NCI-H524 treated with DMSO at 0.1 percent for 48 hours (cell line): ENCODE results near the gene RPS6KA2.

Experiments
- DNase-seq: peaks from one replicate; lab custom pipeline; 2025; lab: John Stamatoyannopoulos, UW

Gene RPS6KA2

GRCh38 chr6:166627033-166627874, at the start of gene RPS6KA2:
Gene RPS6KA2, minus strand, starts transcription at chr6:166627251. Its CDS starts 232 bp downstream, at chr6:166627019.
- peak; percentile 99 for DNase-seq

DNA sequence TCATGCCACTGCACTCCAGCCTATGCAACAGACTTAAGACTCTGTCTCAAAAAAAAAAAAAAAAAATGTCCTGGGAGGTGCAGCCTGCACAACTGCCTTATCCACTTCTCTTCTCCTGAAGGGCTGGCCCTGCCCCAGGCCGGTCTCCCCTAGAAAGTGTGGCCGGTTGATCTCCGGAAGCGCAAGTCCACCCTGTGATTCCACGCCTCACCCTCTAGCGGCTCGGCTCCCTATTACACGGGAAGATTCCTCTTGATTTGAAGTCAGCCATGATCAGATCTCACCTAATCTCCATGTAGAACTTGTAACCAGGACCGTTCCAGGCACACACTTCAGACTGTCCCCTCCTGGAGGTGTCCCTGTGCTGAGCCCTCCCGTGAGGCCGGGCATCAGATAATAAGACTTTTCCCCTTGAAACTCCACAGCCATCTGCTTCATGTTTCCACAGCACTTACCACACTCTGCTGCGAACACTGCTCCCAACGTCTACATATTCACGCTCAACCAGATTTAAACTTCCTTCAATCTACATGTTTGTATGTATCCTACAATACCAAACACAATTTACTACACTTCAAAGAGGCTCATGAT, 49.3 kb upstream of the RPS6KA2 start:
- DNase-seq = no peak

GRCh38 chr6:166675736-166676135, 48.7 kb upstream of the RPS6KA2 start:
- DNase-seq = no peak

DNA sequence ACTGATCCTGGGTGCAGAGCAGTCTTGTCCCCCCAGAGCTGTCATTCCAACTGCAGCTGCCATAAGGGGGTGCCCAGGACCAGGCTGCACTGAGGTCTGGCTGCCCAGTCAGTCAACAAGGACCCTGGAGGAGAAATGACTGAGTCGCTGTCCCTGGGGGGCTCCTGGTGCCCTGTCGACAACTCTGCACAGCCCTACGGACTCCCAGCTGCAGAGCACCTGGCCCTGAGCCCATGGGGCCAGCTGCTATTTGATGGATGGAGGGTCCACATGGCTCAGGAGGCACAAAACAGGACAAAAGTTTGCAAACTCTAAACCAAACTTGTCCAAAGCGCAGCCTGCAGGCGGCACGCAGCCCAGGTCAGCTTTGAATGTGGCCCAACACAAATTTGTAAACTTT, 46.3 kb upstream of the RPS6KA2 start:
- no peak for DNase-seq

DNA sequence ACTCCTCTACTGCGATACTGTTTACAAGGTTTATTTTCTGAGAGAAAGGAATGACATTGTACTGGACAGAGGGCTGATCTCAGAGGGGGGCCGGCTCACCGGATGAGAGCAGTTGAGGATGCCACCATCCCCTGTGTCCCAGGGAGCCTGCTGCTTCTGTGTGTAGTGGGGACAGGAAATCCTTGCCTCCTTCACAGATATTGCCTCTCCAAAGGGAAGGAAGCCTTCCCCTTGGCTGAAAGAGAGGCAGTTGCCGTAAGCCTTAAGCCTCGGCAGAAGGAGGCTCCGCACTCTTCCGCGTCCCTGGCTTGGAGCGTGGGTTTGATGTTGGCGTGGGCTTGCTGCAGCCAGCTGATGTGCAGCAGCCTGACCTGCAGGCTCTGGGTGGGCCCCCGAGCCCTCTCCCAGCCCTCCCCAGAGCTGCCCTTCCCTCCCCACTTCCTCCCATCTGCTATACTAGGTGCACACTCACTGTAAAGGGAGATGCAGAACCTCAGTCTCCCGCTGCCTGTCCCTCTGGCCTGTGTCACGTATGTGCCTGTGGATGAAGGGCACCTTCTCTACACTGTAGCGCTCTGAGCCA, 45.7 kb upstream of the RPS6KA2 start:
- DNase-seq = no peak

DNA sequence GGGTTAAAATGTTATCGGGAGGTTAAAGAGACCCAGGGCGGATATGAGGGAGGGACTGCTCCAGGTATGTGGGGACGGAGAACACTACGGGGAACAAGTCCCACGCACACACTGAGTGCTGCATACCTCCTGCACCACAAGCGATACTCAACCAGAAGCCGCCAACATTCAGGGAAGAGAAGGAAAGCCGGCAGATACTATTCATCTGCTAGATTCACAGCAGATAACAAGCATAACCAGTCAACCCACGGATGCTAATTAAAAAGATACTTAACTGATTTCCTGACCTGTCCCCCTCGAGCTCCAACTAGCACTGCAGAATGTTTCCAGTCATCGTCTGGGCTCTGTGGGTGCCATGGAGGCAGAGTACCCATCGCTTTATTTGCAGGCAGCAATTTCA, 45.1 kb upstream of the RPS6KA2 start:
- DNase-seq = no peak

- DNase-seq = no peak
Observed at GRCh38 chr6:166671434-166672081, 44.5 kb upstream of the RPS6KA2 start.

GRCh38 chr6:166670894-166671293, 43.8 kb upstream of the RPS6KA2 start:
- no peak for DNase-seq

- DNase-seq = no peak
Observed at GRCh38 chr6:166670013-166670412, 43.0 kb upstream of the RPS6KA2 start.

DNA sequence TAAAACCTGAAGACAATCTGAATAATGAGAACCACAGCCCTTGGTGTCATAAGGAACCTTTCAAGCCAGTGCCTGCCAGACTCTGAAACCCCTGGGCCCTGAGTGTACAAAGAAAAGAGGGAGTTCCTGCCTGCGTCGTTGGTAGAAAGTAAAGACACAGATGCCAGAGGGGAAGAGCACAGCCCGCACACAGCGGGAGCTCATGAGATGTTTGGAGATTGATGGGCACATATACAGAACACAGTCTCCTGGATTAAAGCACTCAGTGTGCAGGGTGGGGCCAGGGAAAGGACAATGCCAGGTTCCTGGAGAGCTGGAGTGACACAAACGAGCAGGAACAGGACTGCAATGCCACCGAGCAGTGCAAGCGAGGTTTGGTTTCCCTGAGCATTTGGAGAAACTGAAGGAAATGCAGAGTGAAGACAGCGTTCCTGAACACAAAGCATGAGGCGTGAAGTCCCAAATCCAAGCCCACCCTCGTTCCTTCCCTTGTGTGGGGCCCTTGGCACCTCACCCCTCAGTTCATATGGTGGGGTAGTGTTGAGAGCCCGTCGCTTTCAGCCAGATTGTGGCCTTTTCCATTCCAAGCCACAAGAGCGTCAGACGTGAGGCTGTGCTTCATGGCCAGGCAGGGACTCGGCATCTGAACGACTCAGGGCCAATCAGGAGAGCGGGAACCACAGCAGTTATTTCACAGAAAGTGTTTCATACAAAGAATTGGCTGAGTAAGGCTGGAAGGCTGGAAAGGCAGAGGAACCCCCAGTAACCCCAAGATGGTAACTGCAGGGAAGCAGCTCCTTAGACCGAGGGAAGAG, 41.0 kb upstream of the RPS6KA2 start:
- no peak for DNase-seq

GRCh38 chr6:166664135-166664534, 37.1 kb upstream of the RPS6KA2 start:
- no peak for DNase-seq

GRCh38 chr6:166663568-166663967, 36.5 kb upstream of the RPS6KA2 start:
- DNase-seq = no peak

DNA sequence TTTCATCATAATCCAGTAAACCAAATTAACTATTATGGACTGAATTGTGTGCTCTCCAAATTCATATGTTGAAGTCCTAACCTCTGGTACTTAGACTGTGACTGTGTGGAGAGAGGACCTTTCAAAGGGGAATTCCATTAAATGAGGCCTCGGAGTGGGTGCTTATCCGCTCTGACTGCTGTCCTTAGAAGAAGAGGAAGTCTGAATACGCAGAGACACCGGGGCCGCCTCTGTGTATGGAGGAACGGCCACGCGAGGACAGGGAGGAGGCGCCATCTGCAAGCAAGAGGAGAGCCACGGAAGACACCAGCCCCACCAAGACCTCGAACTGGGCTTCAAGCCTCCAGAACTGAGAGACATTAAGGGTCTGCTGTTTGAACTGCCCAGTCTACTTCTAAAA, 35.6 kb upstream of the RPS6KA2 start:
- DNase-seq = no peak

GRCh38 chr6:166661327-166662085, 34.5 kb upstream of the RPS6KA2 start:
- DNase-seq = no peak

DNA sequence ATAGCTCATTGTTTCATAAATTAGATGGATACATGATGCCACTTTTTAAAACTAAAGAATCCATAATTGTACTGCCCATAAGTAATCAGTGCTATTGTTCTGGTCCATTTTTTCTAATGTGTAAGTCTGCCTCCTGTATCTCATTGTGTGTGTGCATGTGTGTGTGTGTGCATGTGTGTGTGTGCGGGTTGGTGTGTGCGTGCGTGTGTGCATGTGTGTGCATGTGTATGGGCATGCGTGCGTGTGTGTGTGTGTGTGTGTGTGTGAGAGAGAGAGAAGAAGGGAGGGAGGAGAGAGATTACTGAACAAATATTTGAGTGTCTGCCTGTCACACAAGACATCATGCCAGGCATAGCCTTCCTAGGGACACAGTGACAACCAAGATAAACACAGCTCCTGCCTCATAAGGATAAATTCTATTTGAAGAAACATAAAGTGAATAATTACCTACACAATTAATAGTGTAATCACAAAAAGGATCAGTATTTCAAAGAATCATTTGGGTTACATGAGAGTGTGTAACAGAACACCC, 33.2 kb upstream of the RPS6KA2 start:
- no peak for DNase-seq

DNA sequence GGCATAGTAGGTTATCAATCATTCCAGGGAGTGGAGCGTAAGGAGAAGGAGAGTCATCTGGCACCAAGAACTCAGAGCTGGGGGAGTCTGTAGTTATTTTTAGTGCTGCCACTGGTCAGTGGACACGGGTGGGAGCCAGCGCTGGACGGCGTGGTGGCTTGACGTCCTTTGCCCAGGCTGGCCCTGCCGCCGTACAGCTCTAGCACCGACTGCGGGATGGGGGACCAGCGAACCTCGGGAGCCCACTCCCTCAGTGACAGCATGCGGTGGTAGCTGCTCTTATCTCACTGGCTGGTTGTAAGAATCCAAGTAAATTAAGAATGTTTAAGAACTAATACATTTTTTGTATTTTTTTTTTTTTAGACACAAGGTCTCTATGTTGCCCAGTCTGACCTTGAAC, 32.5 kb upstream of the RPS6KA2 start:
- DNase-seq = no peak

- no peak for DNase-seq
Observed at GRCh38 chr6:166658792-166659150, 31.7 kb upstream of the RPS6KA2 start.

DNA sequence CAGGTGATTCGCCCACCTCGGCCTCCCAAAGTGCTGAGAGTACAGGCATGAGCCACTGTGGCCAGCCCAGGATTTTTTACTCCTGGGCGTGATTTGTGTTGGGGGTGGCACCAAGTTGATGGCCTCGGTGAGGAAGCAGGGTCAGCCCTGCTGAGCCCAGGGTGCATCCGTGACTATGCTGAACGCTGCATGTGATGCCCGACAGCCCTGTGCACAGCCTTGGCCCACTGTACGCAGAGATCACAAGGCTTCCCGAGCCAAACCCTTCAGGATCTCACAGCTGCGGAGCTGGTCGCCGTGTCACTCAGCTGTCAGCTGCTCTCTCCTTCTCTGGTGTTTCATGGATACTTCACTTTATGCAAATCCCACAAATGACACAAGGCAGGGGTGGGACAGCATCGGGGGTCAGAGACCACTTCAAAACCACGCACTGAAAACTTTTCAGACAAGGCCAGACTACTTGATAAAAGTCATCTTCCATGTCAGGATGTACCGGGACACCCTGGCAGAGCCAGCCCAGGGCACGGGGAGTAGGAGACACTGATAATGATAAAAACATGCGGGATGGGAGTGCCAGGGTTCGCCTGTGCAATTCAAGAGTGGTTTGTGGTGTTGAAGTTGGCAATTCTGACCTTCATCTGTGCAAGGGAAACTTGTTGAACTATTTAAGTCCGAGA, 31.2 kb upstream of the RPS6KA2 start:
- DNase-seq = no peak

- no peak for DNase-seq
Observed at GRCh38 chr6:166657531-166657930, 30.5 kb upstream of the RPS6KA2 start.
